ENCODE data around the gene ZNF385A. TPM values are rescaled to one million over a fixed set of nuclear protein-coding genes. Genes with fewer than 3 reads are reported as not detected.

Gene ZNF385A
- total and polyA plus RNA-seq, 9 of the 15 experiments (the other 6 are each of a cell fraction or from before 2014, with no cell fraction given) = 1.0 to 111 (median 7.7) TPM

DNA sequence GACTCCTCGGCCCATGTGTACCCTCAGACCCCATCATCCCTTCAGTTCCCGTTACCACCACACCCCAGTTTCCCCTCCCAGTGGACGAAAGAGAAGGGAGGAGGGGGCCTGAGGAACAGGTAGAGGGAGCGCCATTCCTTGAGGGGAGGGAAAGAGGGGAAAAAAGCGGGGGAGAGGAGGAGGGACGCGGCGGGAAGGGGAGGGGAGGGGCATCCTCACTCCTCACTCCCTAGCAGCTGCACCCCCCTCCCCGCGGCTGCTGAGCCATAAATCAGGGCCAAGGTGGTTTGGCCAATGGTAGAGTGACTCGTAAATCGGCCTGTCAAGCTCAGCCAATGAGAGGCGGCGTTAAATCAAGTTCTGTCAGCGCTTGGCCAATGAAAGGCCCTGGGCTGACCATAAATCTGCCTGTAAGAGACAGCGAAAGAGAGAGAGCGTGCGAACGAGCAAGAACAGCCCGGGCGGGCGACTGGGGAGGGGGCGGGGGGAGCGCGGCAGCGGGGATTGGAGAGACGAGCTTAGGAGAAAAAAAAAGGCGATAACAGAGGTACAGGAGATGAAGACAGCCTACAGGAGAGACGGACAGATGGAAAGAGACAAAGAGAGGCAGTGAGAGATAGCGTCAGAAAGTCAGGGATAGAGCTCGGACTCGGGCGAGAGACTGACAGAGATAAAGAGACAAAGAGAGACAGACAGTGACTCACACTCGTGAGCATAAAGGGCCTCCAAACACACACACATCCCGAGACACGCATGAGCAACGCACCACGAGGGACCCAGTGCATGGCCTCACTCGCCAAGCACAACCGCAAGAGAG is 25.4 kb downstream of the ZNF385A start (continued):
- TF ChIP-seq E2F6 (IDR thresholded peaks at IDR 0.05; ENCODE audit: borderline replicate concordance in 1 of 2, extremely low read depth in 1 of 2, insufficient read depth in 1 of 2, insufficient read length in 1 of 2, low read depth in 1 of 2, low read length in 1 of 2, poor library complexity in 1 of 2, severe bottlenecking in 1 of 2) (peak; percentile 71 to 82), CBX8 (IDR thresholded peaks at IDR 0.05; ENCODE audit: borderline replicate concordance, extremely low read depth, low read depth, low read length, poor library complexity, severe bottlenecking) (no peak), KLF10 (CRISPR knock-in tag; IDR thresholded peaks at IDR 0.05) (no peak), SFPQ (IDR thresholded peaks at IDR 0.05; ENCODE audit: low read depth, low read length) (no peak), NFRKB (IDR thresholded peaks at IDR 0.05; ENCODE audit: low read depth) (peak; percentile 62), ZNF253 (CRISPR knock-in tag; conservative IDR thresholded peaks at IDR 0.05) (no peak), ZNF444 (CRISPR knock-in tag; IDR thresholded peaks at IDR 0.05) (0 out of 2 replicates have a peak, but pooled peaks have one; percentile 34), ZNF174 (CRISPR knock-in tag; IDR thresholded peaks at IDR 0.05) (no peak), MCM3 (IDR thresholded peaks at IDR 0.05) (no peak), EGR1 (conservative IDR thresholded peaks at IDR 0.05) (peak; percentile 71), ZFP91 (CRISPR knock-in tag; IDR thresholded peaks at IDR 0.05) (no peak), CBX2 (IDR thresholded peaks at IDR 0.05; ENCODE audit: insufficient read depth, low read length, poor library complexity, severe bottlenecking) (no peak)
- TF ChIP-seq, protein P1, sequence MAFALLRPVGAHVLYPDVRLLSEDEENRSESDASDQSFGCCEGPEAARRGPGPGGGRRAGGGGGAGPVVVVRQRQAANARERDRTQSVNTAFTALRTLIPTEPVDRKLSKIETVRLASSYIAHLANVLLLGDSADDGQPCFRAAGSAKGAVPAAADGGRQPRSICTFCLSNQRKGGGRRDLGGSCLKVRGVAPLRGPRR (CRISPR knock-in tag; IDR thresholded peaks at IDR 0.05) = no peak
